COLO829 (cell line): Measurements from ENCODE around the gene GNAI1.
A peak's percentile ranks its signal among the peaks of the same experiment; 100 is the strongest.

Source experiments
- DNase-seq: peaks from one replicate; pipeline ENCODE4 v3.0.0; 2012; ENCODE audit warnings: low spot score

Gene GNAI1

GRCh38 chr7:80134536-80135308, at the start of gene GNAI1:
Gene GNAI1, plus strand, starts transcription at chr7:80134831. Its CDS starts 330 bp downstream, at chr7:80135161.
- DNase-seq, result peak; percentile 40

- DNase-seq, result no peak
Observed at GRCh38 chr7:80087051-80087770, 47.4 kb upstream of the GNAI1 start.

- no peak for DNase-seq
Observed at GRCh38 chr7:80087771-80088170, 46.9 kb upstream of the GNAI1 start.

- no peak for DNase-seq
Observed at GRCh38 chr7:80088705-80089104, 45.9 kb upstream of the GNAI1 start.

GRCh38 chr7:80089366-80089765, 45.3 kb upstream of the GNAI1 start:
- DNase-seq, result no peak

- DNase-seq, result no peak
Observed at GRCh38 chr7:80093349-80093748, 41.3 kb upstream of the GNAI1 start.

- DNase-seq, result no peak
Observed at GRCh38 chr7:80095545-80095944, 39.1 kb upstream of the GNAI1 start.

GRCh38 chr7:80097756-80098155, 36.9 kb upstream of the GNAI1 start:
- DNase-seq, result no peak

GRCh38 chr7:80098795-80099194, 35.8 kb upstream of the GNAI1 start:
- no peak for DNase-seq

GRCh38 chr7:80100254-80100653, 34.4 kb upstream of the GNAI1 start:
- no peak for DNase-seq

- no peak for DNase-seq
Observed at GRCh38 chr7:80105701-80106408, 28.8 kb upstream of the GNAI1 start.

GRCh38 chr7:80106498-80107113, 28.0 kb upstream of the GNAI1 start:
- no peak for DNase-seq

GRCh38 chr7:80107278-80107677, 27.4 kb upstream of the GNAI1 start:
- no peak for DNase-seq

- DNase-seq, result no peak
Observed at GRCh38 chr7:80110376-80110775, 24.3 kb upstream of the GNAI1 start.

GRCh38 chr7:80114159-80114558, 20.5 kb upstream of the GNAI1 start:
- DNase-seq, result no peak

- no peak for DNase-seq
Observed at GRCh38 chr7:80124526-80125264, 9.9 kb upstream of the GNAI1 start.

GRCh38 chr7:80127412-80128160, 7.0 kb upstream of the GNAI1 start:
- DNase-seq, result peak; percentile 92

- DNase-seq, result no peak
Observed at GRCh38 chr7:80128918-80129317, 5.7 kb upstream of the GNAI1 start.

- DNase-seq, result no peak
Observed at GRCh38 chr7:80129785-80130184, 4.8 kb upstream of the GNAI1 start.

GRCh38 chr7:80131675-80132435, 2.8 kb upstream of the GNAI1 start:
- DNase-seq, result no peak
